BJ (cell line): ENCODE results near the gene ZAP70. TPM values are rescaled to one million over a fixed set of nuclear protein-coding genes. Genes with fewer than 3 reads are reported as not detected.

Source experiments
- CTCF ChIA-PET: fragments of 350-600 bp; formaldehyde crosslinking; extraction: SDS; loops from one replicate; lab custom pipeline; 2021; ENCODE audit warnings: antibody characterized with exemption, inconsistent platforms; lab: Yijun Ruan, JAX
- POLR2A ChIA-PET: fragments of 300-600 bp; sonication (Branson Sonifier 250); formaldehyde crosslinking; extraction: SDS; loops from one replicate; lab custom pipeline; 2021; ENCODE audit warnings: antibody characterized with exemption; lab: Charles Lee
- DNase-seq: peaks from one replicate; pipeline ENCODE4 v3.0.0-alpha.2; 2011; ENCODE audit warnings: low read depth
- H3K27me3 ChIP-seq: 2 replicates; pipeline ENCODE4 v1.6.0; 2011; ENCODE audit warnings: low read length; ENCODE audit not compliant: control insufficient read depth, insufficient read depth
- H3K36me3 ChIP-seq: 2 replicates; pipeline ENCODE4 v1.5.1; 2011; ENCODE audit warnings: low read length; ENCODE audit not compliant: control insufficient read depth, insufficient read depth
- H3K4me3 ChIP-seq: 2 replicates; pipeline ENCODE4 v1.5.1; 2011; ENCODE audit warnings: low read depth, mild to moderate bottlenecking, control low read depth, low read length
- polyA plus RNA-seq: library from polyadenylated mRNA; depleted of rRNA; stranded (reverse); fragments of >200 nt; gene quantifications from 2 replicates; pipeline ENCODE4 v1.2.3, GENCODE V29; 2011
- TF ChIP-seq, protein P1 (sequence below): IDR thresholded peaks from 2 replicates; pipeline ENCODE4 v1.5.1; 2011; ENCODE audit warnings: low read depth, mild to moderate bottlenecking, control low read depth, inconsistent platforms, low read length, moderate library complexity; ENCODE audit not compliant: insufficient read depth

The ZAP70 gene
- polyA plus RNA-seq, 1 experiment, result 0.16 TPM

DNA sequence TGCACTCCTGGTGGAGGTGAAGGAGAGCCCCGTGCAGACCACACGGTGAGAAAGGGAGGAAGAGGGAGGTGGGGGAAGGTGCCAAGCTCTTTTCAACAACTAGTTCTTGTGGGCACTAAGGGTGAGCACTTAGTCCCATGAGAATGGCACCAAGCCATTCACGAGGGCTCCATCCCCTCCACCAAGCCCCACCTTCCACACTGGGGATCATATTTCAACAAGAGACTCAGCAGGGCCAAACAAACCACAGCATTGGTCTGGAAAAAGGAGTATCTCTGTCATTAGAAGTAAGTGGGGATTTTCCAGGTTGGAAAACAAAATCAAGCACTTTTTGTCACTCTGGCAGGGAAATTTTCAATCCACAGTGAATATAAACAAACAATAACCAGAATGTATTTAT, 38.4 kb downstream of the ZAP70 start:
- TF ChIP-seq, protein P1, sequence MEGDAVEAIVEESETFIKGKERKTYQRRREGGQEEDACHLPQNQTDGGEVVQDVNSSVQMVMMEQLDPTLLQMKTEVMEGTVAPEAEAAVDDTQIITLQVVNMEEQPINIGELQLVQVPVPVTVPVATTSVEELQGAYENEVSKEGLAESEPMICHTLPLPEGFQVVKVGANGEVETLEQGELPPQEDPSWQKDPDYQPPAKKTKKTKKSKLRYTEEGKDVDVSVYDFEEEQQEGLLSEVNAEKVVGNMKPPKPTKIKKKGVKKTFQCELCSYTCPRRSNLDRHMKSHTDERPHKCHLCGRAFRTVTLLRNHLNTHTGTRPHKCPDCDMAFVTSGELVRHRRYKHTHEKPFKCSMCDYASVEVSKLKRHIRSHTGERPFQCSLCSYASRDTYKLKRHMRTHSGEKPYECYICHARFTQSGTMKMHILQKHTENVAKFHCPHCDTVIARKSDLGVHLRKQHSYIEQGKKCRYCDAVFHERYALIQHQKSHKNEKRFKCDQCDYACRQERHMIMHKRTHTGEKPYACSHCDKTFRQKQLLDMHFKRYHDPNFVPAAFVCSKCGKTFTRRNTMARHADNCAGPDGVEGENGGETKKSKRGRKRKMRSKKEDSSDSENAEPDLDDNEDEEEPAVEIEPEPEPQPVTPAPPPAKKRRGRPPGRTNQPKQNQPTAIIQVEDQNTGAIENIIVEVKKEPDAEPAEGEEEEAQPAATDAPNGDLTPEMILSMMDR, result no peak
- Histone ChIP-seq H3K27me3 (no peaks in the 10 kb centered on the region), H3K36me3 (peaks cover 8% of the 10 kb centered on the region), H3K4me3 (no peak overlapping the region)
- CTCF ChIA-PET, result interaction anchor here (0.6 to 2.1 kb wide), 3 partner anchors 11 to 25 kb away, joined by 3 to 8 read pairs (median 5); no protein-coding TSS in a partner anchor
- POLR2A ChIA-PET, result interaction anchor here (0.5 kb wide), 1 partner anchor 446 kb away, joined by 3 read pairs; no protein-coding TSS in a partner anchor
- DNase-seq, result no peak

DNA sequence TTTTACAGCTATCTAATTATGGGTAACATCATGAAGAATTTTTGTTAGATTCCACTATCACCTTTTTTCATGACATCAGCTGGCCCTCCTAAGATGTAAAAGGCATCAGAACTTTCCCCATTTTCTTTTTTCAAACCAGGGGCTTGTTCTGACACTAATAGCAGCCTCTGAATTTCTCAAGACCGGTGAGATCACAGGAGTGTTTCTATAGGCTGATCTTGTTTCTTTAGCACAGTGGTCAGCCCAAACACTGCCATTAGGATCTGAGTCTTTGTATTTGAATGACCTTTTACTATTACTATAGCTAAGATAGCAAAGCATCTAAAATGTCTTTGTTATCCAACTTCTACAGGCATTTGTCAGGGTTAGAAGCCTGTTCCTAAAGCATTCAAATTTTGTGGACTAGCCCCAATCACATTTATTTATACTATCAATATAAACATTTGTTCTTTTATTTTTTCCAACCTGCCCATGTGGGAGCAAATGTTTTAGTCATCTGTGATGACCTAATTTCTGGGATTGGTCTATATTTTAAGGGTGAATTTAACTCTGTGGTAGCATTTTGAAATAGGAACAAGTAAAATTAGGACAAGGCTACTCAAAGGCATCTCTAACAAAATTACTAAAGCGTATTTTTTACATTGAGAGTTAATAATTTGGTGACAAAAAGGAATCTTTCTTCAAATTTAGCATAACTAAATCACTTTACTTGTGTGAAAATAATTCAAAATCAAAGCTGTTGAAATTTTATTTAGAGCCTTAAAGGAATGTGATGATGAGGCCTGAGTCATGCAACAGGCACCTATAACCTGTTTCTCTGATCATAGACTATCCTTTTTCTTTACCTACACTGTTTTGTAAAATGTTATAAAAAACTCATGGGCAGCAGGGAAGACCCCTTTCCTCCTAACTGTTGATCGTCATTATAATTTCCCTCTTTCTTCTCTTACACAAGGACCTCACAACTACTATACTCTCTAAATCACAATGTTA, 39.3 kb downstream of the ZAP70 start:
- Histone ChIP-seq H3K27me3 (no peaks in the 10 kb centered on the region), H3K4me3 (no peak overlapping the region), H3K36me3 (peaks cover 8% of the 10 kb centered on the region)
- ChIA-PET POLR2A (no interaction called here), CTCF (interaction anchor here (1.2 to 2.1 kb wide), 3 partner anchors 12 to 48 kb away, joined by 3 to 8 read pairs (median 4); no protein-coding TSS in a partner anchor)
- TF ChIP-seq, protein P1, result no peak
- no peak for DNase-seq

DNA sequence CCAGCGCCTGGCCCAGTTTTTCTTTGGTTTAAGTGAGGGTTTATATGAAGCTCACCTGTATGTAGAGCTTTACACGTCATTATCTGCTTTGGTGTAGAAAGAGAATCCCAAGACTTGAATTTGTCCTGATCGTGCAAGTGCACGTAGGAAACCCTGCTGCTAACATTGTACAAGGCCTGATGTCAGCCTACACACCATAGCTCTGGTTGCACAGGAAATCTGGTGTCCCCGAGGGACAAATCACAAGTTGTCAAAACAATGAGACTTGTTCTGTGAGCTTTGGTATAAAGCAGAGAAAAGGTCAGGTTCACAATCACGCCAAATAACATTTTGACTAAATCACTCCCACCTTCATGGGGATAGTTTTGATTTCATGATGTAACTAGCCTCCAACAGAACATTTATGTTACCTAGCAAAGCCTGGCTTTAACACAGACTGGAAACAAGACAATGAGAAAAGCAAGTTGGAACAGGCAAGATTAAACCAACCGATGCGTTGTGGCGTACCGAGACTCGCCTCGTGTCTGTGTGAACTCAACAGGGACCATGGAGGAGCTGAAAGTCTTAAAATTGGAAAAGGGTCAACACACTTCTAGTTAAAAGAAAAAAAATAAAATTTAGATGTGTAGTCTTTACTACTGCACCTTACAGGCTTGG, 41.4 kb downstream of the ZAP70 start:
- Histone ChIP-seq H3K36me3 (peaks cover 15% of the 10 kb centered on the region), H3K4me3 (no peak overlapping the region), H3K27me3 (no peaks in the 10 kb centered on the region)
- TF ChIP-seq, protein P1, result no peak
- no peak for DNase-seq
- ChIA-PET POLR2A (no interaction called here), CTCF (interaction anchor here (1.1 to 1.5 kb wide), 2 partner anchors 12 to 37 kb away, joined by 4 read pairs; no protein-coding TSS in a partner anchor)

DNA sequence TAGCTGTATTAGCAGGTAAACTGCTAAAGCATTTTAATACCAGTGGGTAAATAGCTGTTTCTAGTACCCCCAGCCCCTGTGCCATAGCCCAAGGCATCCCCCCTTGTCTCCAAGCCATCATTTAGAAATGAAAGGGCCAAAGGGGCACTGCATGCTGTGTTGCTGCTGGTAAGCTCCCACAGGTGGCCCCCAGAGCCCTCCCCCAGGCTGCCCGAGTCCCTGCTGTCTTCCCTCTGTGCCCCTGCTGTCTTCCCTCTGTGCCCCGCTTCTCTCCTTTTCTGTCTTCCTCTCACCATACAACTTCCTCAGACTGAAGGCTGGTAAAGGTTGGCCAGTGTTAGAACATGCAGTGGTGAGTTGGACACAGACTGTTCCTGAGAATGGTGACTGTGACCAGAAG, 42.1 kb downstream of the ZAP70 start:
- Histone ChIP-seq H3K36me3 (peaks cover 17% of the 10 kb centered on the region), H3K4me3 (no peak overlapping the region), H3K27me3 (no peaks in the 10 kb centered on the region)
- TF ChIP-seq, protein P1, result no peak
- CTCF ChIA-PET, result interaction anchor here (1.1 to 1.5 kb wide), 2 partner anchors 13 to 36 kb away, joined by 4 read pairs; no protein-coding TSS in a partner anchor
- no peak for DNase-seq
- POLR2A ChIA-PET, result no interaction called here

DNA sequence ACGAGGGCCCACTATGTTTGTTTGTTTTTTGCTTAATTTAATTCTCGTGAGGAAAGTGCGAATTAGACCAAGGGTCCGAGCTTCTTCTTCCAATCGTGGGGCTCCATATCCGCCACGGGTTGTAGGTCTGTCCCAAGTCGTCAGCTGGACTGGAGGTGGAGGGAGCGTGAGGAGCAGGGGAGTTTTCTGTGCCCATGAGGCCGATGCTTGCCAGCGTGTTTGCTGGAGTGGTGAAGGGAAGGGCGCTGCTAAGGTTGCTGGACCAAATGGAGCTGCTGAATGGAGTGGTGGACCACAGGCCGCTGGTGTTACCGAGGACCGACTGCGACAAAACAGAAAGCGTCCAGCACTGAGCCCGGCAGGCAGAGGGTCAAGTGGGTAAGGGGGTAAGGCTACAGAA, 43.7 kb downstream of the ZAP70 start:
- POLR2A ChIA-PET, result no interaction called here
- TF ChIP-seq, protein P1, result no peak
- Histone ChIP-seq H3K4me3 (no peak overlapping the region), H3K27me3 (no peaks in the 10 kb centered on the region), H3K36me3 (peaks cover 25% of the 10 kb centered on the region)
- CTCF ChIA-PET, result no interaction called here
- DNase-seq, result no peak
